Mesenchymal stem cell (in vitro differentiated cells and primary cell): Measurements from ENCODE around the gene CPXM2.

Source experiments
- DNase-seq: peaks from one replicate; pipeline ENCODE4 v3.0.0-alpha.2; 2013
- H2AFZ ChIP-seq: one replicate; pipeline ENCODE4 v1.6.1; 2013; ENCODE audit warnings: low read depth, mild to moderate bottlenecking, control low read depth, inconsistent platforms, low read length, moderate library complexity
- H2AK5ac ChIP-seq: 2 replicates; pipeline ENCODE4 v1.6.1; 2013; ENCODE audit warnings: low read length, moderate library complexity, mild to moderate bottlenecking, inconsistent platforms; ENCODE audit not compliant: severe bottlenecking
- H2BK120ac ChIP-seq: one replicate; pipeline ENCODE4 v1.6.1; 2013; ENCODE audit warnings: low read depth, mild to moderate bottlenecking, inconsistent platforms, low read length, moderate library complexity
- H2BK12ac ChIP-seq, 2 experiments: one replicate each; pipeline ENCODE4 v1.6.1; 2013; ENCODE audit warnings: inconsistent platforms in 2 of 2, low read length in 2 of 2, mild to moderate bottlenecking in 2 of 2, moderate library complexity in 2 of 2, control low read depth in 1 of 2
- H2BK15ac ChIP-seq: one replicate; pipeline ENCODE4 v1.6.1; 2013; ENCODE audit warnings: mild to moderate bottlenecking, low read depth, inconsistent platforms; ENCODE audit not compliant: poor library complexity, severe bottlenecking
- H2BK5ac ChIP-seq: 2 replicates; pipeline ENCODE4 v1.6.1; 2013; ENCODE audit warnings: low read depth, mild to moderate bottlenecking, low read length, control low read depth, inconsistent platforms; ENCODE audit not compliant: poor library complexity, severe bottlenecking
- H3K14ac ChIP-seq, 2 experiments: one replicate each; pipeline ENCODE4 v1.6.1; 2013; ENCODE audit warnings: inconsistent platforms in 2 of 2, low read length in 2 of 2, control low read depth in 1 of 2, mild to moderate bottlenecking in 1 of 2, moderate library complexity in 1 of 2
- H3K18ac ChIP-seq, 2 experiments: one replicate each; pipeline ENCODE4 v1.6.1; 2013; ENCODE audit warnings: inconsistent platforms in 2 of 2, low read length in 2 of 2, control low read depth in 1 of 2, low read depth in 1 of 2, mild to moderate bottlenecking in 1 of 2
- H3K23ac ChIP-seq, 2 experiments: one replicate each; pipeline ENCODE4 v1.6.1; 2013; ENCODE audit warnings: inconsistent platforms in 2 of 2, low read length in 2 of 2, mild to moderate bottlenecking in 2 of 2, moderate library complexity in 2 of 2, control low read depth in 1 of 2
- H3K27ac ChIP-seq: 2 replicates; pipeline ENCODE4 v1.5.1; 2013; ENCODE audit warnings: mild to moderate bottlenecking, moderate library complexity, low read length, control low read depth, inconsistent platforms; ENCODE audit not compliant: poor library complexity, severe bottlenecking
- H3K27me3 ChIP-seq, 2 experiments: 2 replicates each; pipeline versions ENCODE4 v1.6.1 to v1.7.0; 2013; ENCODE audit warnings: low read length in 2 of 2, mild to moderate bottlenecking in 2 of 2, moderate library complexity in 2 of 2, control low read depth in 1 of 2, inconsistent platforms in 1 of 2; ENCODE audit not compliant: control insufficient read depth in 1 of 2, insufficient read depth in 1 of 2
- H3K36me3 ChIP-seq, 2 experiments: 2 replicates each; pipeline versions ENCODE4 v1.6.1 to v1.7.0; 2013; ENCODE audit warnings: low read length in 2 of 2, control low read depth in 1 of 2, inconsistent platforms in 1 of 2, low read depth in 1 of 2, mild to moderate bottlenecking in 1 of 2; ENCODE audit not compliant: insufficient read depth in 2 of 2, control insufficient read depth in 1 of 2
- H3K4ac ChIP-seq, 2 experiments: one replicate each; pipeline ENCODE4 v1.6.1; 2013; ENCODE audit warnings: inconsistent platforms in 2 of 2, low read length in 2 of 2, mild to moderate bottlenecking in 2 of 2, moderate library complexity in 2 of 2, control low read depth in 1 of 2, low read depth in 1 of 2
- H3K4me1 ChIP-seq: 2 replicates; pipeline ENCODE4 v1.6.1; 2013; ENCODE audit warnings: low read depth, low read length, control low read depth; ENCODE audit not compliant: control insufficient read depth, insufficient read depth
- H3K4me2 ChIP-seq: 2 replicates; pipeline ENCODE4 v1.6.1; 2013; ENCODE audit warnings: low read length, mild to moderate bottlenecking, inconsistent platforms; ENCODE audit not compliant: poor library complexity, severe bottlenecking
- H3K4me3 ChIP-seq, 2 experiments: 2 replicates each; pipeline versions ENCODE4 v1.5.1 to v1.7.0; 2013; ENCODE audit warnings: low read length in 2 of 2, mild to moderate bottlenecking in 2 of 2, control low read depth in 1 of 2, low read depth in 1 of 2; ENCODE audit not compliant: insufficient read depth in 1 of 2
- H3K79me1 ChIP-seq: replicated peaks from 2 replicates; pipeline ENCODE4 v1.6.1; 2013; ENCODE audit warnings: mild to moderate bottlenecking, control low read depth, low read length, inconsistent platforms; ENCODE audit not compliant: poor library complexity, severe bottlenecking
- H3K9ac ChIP-seq: 2 replicates; pipeline ENCODE4 v1.7.0; 2013; ENCODE audit warnings: mild to moderate bottlenecking, low read length, moderate library complexity
- H3K9me3 ChIP-seq: 2 replicates; pipeline ENCODE4 v1.7.0; 2013; ENCODE audit warnings: mild to moderate bottlenecking, low read length; ENCODE audit not compliant: control insufficient read depth
- H4K8ac ChIP-seq: one replicate; pipeline ENCODE4 v1.6.1; 2013; ENCODE audit warnings: inconsistent platforms, mild to moderate bottlenecking, low read length, moderate library complexity
- H4K91ac ChIP-seq: one replicate; pipeline ENCODE4 v1.6.1; 2013; ENCODE audit warnings: mild to moderate bottlenecking, low read length, inconsistent platforms
- WGBS: methylation state at CpG from one replicate; pipeline ENCODE4 v1.1.7; 2013; ENCODE audit warnings: mixed read lengths; 5-methylcytosine and 5-hydroxymethylcytosine counted together

The CPXM2 gene

DNA sequence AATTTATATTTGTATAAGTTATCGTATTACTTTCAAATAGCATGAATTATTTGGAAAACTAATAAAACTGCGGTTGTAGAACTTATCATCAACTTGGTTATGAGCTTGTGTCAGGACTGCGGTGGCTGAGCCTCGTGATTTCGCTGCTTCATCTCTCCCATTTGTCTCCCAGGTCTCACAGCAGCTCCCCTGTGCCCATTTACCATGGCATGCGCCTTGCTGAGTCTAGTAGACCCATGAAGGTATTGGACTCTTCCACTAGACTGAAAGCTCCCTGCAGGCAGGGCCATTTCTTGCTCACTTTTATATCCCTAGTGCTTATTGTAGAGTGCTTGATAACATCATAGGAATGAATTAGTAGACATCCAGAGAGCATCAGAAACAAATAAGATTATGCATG lies 53.9 kb downstream of the CPXM2 start:
- Histone ChIP-seq H3K36me3 (peaks cover 0 to 17% of the 10 kb centered on the region in 2 experiments), H3K79me1 (no peaks in the 10 kb centered on the region), H2AK5ac (no peak overlapping the region), H3K14ac (no peak overlapping the region), H3K18ac (no peak overlapping the region), H3K9ac (no peak overlapping the region), H3K23ac (no peak overlapping the region), H3K4me3 (no peak overlapping the region), H2BK15ac (no peak overlapping the region), H3K27ac (no peak overlapping the region), H3K4me1 (no peaks in the 10 kb centered on the region), H2BK12ac (no peak overlapping the region), H3K4me2 (no peak overlapping the region), H3K27me3 (peaks cover 0 to 3% of the 10 kb centered on the region in 2 experiments), H3K9me3 (peaks cover 6% of the 10 kb centered on the region), H2BK120ac (no peak overlapping the region), H4K91ac (no peak overlapping the region), H3K4ac (no peak overlapping the region), H2BK5ac (no peak overlapping the region), H4K8ac (no peak overlapping the region), H2AFZ (no peak overlapping the region)
- DNase-seq, result no peak
- WGBS, result 74% methylated on average over 5 of the region's 6 CpGs

DNA sequence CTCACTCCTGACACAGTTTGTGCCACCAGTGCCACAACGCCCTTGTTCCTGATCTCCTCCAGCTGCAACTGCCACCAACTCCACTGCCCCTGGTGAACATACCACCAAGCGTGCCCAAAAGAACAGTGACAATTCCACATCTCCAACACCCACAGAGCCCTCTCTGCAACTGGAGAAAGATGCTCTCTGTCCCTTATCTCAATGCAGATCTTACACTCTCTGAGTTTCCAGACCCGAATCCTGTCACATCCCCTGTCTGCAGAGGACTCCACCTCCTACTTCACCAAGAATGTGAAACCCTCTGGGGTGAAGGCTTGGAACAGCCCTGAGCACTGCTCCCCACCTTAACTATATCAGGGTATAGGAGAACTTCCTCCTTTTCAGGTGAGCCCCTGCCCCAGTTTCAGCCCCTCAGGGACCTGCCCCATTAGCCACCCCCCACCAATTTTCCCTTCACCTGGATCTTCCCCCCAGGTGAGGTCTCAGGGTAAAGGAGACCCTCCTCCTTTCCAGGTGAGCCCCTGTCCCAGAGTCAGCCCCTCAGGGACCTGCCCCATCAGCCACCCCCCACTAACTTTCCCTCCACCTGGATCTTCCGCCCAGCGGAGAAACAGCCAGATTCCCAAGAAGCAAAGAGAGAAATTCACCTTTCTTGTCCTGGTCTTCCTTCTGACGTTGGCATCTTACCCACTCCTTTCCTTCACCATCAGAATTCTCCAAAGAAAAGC lies 55.0 kb downstream of the CPXM2 start:
- WGBS, result 64% methylated on average over 6 of the region's 6 CpGs
- no peak overlapping the region for H3K4me3 ChIP-seq
- no peak for DNase-seq
- no peak overlapping the region for H4K8ac ChIP-seq
- no peak overlapping the region for H2BK12ac ChIP-seq
- H3K4me1 ChIP-seq, result no peaks in the 10 kb centered on the region
- no peak overlapping the region for H2AK5ac ChIP-seq
- no peak overlapping the region for H3K18ac ChIP-seq
- no peak overlapping the region for H3K9ac ChIP-seq
- no peak overlapping the region for H4K91ac ChIP-seq
- H2BK120ac ChIP-seq, result no peak overlapping the region
- peaks cover 6% of the 10 kb centered on the region for H3K9me3 ChIP-seq
- H3K36me3 ChIP-seq, result peaks cover 0 to 14% of the 10 kb centered on the region in 2 experiments
- no peak overlapping the region for H3K4me2 ChIP-seq
- no peak overlapping the region for H3K23ac ChIP-seq
- H3K27ac ChIP-seq, result no peak overlapping the region
- H2BK5ac ChIP-seq, result no peak overlapping the region
- H3K4ac ChIP-seq, result no peak overlapping the region
- no peak overlapping the region for H2AFZ ChIP-seq
- no peak overlapping the region for H3K14ac ChIP-seq
- H3K27me3 ChIP-seq, result peaks cover 0 to 3% of the 10 kb centered on the region in 2 experiments
- H3K79me1 ChIP-seq, result no peaks in the 10 kb centered on the region
- no peak overlapping the region for H2BK15ac ChIP-seq

DNA sequence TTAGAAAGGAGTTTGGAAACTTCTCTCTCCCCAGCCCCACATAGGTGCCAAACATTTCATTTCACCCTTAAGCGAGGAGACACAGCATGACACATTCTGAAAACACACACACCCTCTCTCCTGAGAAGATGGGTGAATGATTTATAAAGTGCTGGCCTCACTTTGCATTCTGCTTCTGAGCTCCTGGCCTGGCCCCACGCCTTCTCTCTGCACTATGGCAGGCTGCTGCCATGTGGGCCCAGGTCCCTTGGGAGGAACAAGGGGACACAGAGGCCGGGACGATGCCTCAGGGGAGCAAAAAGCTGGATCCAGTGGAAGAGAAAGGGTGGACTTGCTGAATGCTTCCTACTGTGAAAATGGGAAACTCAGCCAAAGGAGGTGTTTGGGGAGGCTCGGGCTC lies 56.0 kb downstream of the CPXM2 start:
- Histone ChIP-seq H3K36me3 (peaks cover 0 to 4% of the 10 kb centered on the region in 2 experiments), H2AK5ac (no peak overlapping the region)
- DNase-seq, result no peak

DNA sequence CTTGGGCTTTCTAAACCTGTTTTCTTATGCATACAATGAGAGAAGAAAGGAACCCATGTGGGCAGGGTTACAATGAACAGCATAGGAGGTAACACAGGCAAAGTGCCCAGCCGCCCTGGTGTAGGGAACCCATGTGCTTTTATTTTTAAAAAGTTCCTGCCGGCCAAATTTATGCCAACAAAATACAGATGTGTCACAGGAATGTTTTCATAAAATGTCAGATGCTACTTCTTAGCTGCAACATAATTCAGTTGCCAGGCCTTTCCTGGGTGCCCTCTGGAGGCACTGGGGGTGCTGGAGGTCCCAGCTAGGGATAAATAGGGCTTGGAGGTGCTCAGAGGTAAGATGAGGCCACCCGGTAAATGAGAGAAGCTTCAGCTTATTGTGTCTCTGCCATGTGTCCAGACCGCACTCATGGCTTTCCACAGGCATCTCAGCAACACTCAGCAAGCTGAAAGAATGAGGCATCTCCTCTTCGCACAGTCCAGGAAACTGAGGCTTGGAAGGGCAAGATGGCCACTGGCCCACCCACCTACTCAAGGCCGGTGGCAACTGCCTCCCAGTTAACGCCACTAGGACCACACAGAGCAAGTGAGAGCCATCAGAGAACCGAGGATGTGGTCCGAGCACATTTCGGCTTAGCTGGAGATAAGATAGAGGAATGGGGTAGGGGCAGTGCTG lies 58.3 kb downstream of the CPXM2 start:
- H3K23ac ChIP-seq, result no peak overlapping the region
- peaks cover 0 to 6% of the 10 kb centered on the region in 2 experiments for H3K36me3 ChIP-seq
- H3K9ac ChIP-seq, result no peak overlapping the region
- H2BK12ac ChIP-seq, result no peak overlapping the region
- H3K4me1 ChIP-seq, result no peaks in the 10 kb centered on the region
- no peak overlapping the region for H3K4me2 ChIP-seq
- H3K27ac ChIP-seq, result no peak overlapping the region
- no peak overlapping the region for H3K18ac ChIP-seq
- no peak overlapping the region for H3K14ac ChIP-seq
- no peak overlapping the region for H4K8ac ChIP-seq
- DNase-seq, result no peak
- H4K91ac ChIP-seq, result no peak overlapping the region
- H3K4ac ChIP-seq, result no peak overlapping the region
- peaks cover 11% of the 10 kb centered on the region for H3K9me3 ChIP-seq
- no peak overlapping the region for H2BK15ac ChIP-seq
- H3K79me1 ChIP-seq, result no peaks in the 10 kb centered on the region
- no peak overlapping the region for H2BK5ac ChIP-seq
- no peak overlapping the region for H3K4me3 ChIP-seq
- H2AK5ac ChIP-seq, result no peak overlapping the region
- WGBS, result 87% methylated on average over 10 of the region's 10 CpGs
- peaks cover 0 to 3% of the 10 kb centered on the region in 2 experiments for H3K27me3 ChIP-seq
- H2AFZ ChIP-seq, result no peak overlapping the region
- no peak overlapping the region for H2BK120ac ChIP-seq

More for the DNA sequence above, 56.0 kb downstream of the CPXM2 start:
- H3K27me3 ChIP-seq, result peaks cover 0 to 3% of the 10 kb centered on the region in 2 experiments
- no peak overlapping the region for H4K8ac ChIP-seq
- H2BK12ac ChIP-seq, result no peak overlapping the region
- H3K79me1 ChIP-seq, result no peaks in the 10 kb centered on the region
- H2BK5ac ChIP-seq, result no peak overlapping the region
- H3K27ac ChIP-seq, result no peak overlapping the region
- H3K4me2 ChIP-seq, result no peak overlapping the region
- 53% methylated on average over 4 of the region's 5 CpGs for WGBS
- H3K9ac ChIP-seq, result no peak overlapping the region
- H3K4me1 ChIP-seq, result no peaks in the 10 kb centered on the region
- H2BK120ac ChIP-seq, result no peak overlapping the region
- peak overlapping the region; percentile 18 for H4K91ac ChIP-seq
- H3K4me3 ChIP-seq, result peak overlapping the region in 1 of 2 experiments; percentile 6
- no peak overlapping the region for H2BK15ac ChIP-seq
- H3K23ac ChIP-seq, result no peak overlapping the region
- H3K4ac ChIP-seq, result no peak overlapping the region
- no peak overlapping the region for H3K18ac ChIP-seq
- no peak overlapping the region for H2AFZ ChIP-seq
- no peak overlapping the region for H3K14ac ChIP-seq
- H3K9me3 ChIP-seq, result peaks cover 6% of the 10 kb centered on the region
